Limb (tissue), 2 donors: ENCODE results near the gene RLN2.

Experiments used
- DNase-seq, 2 donors: peaks; one replicate each; pipeline ENCODE4 v3.0.0-alpha.2; 2016; ENCODE audit errors: extremely low spot score in 2 of 2

RLN2 gene

GRCh38 chr9:5269249-5269715 is 35.2 kb downstream of the RLN2 start:
- no peak for DNase-seq

- DNase-seq, result no peak
Measured at GRCh38 chr9:5265939-5266338, 38.6 kb downstream of the RLN2 start.

GRCh38 chr9:5264219-5264595 is 40.3 kb downstream of the RLN2 start:
- DNase-seq, result no peak

- no peak for DNase-seq
Measured at GRCh38 chr9:5263351-5264218, 40.9 kb downstream of the RLN2 start.
